ENCODE results near the gene NFKBIE. TPM values are rescaled to one million over a fixed set of nuclear protein-coding genes. Genes with fewer than 3 reads are reported as not detected.

The NFKBIE gene
- total RNA-seq, 1 experiment from 2014 or later = 7.4 TPM

- Histone ChIP-seq H3K27ac (ENCODE audit: low read length) (no peak overlapping the region), H2AFZ (ENCODE audit: low read length) (peak overlapping the region; percentile 46; the same call in 1 of the 2 replicates), H3K9me2 (replicated peaks; ENCODE audit: low read length) (no peaks in the 10 kb centered on the region), H3K4me2 (ENCODE audit: low read length) (peak overlapping the region; percentile 85), H3K36me3 (ENCODE audit: low read depth, low read length) (no peaks in the 10 kb centered on the region), H3K4me1 (ENCODE audit: insufficient read depth, low read length) (peaks cover 29% of the 10 kb centered on the region), H3K27me3 (ENCODE audit: low read length) (no peaks in the 10 kb centered on the region), H3K4me3 (ENCODE audit: low read length) (peak overlapping the region; percentile 70), H3F3A (ENCODE audit: low read length, unreplicated experiment) (peaks cover 4% of the 10 kb centered on the region), H4K20me1 (ENCODE audit: low read length) (peaks cover 5% of the 10 kb centered on the region; the same call in 1 of the 2 replicates), H3K9ac (ENCODE audit: low read length) (no peak overlapping the region), H3K9me3 (ENCODE audit: low read length) (no peaks in the 10 kb centered on the region), H3K79me2 (ENCODE audit: low read length) (peaks cover 13% of the 10 kb centered on the region)
- ChIA-PET CTCF (interaction anchor here (0.6 kb wide), 1 partner anchor 35 kb away, joined by 3 read pairs; no protein-coding TSS in a partner anchor), POLR2A (ENCODE audit: unreplicated experiment) (no interaction called here)
- BruUV-seq (replicated peaks) = TSS peak; percentile 72
- ATAC-seq (no peak), DNase-seq (no peak)
- intact Hi-C loops (cut with micrococcal nuclease) = no loop called here
- TF ChIP-seq, protein P1, sequence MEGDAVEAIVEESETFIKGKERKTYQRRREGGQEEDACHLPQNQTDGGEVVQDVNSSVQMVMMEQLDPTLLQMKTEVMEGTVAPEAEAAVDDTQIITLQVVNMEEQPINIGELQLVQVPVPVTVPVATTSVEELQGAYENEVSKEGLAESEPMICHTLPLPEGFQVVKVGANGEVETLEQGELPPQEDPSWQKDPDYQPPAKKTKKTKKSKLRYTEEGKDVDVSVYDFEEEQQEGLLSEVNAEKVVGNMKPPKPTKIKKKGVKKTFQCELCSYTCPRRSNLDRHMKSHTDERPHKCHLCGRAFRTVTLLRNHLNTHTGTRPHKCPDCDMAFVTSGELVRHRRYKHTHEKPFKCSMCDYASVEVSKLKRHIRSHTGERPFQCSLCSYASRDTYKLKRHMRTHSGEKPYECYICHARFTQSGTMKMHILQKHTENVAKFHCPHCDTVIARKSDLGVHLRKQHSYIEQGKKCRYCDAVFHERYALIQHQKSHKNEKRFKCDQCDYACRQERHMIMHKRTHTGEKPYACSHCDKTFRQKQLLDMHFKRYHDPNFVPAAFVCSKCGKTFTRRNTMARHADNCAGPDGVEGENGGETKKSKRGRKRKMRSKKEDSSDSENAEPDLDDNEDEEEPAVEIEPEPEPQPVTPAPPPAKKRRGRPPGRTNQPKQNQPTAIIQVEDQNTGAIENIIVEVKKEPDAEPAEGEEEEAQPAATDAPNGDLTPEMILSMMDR (conservative IDR thresholded peaks at IDR 0.05; ENCODE audit: low read depth, low read length) = no peak
- TF ChIP-seq EZH2phosphoT487 (IDR thresholded peaks at IDR 0.05; ENCODE audit: borderline replicate concordance, low read length) (no peak), EZH2 (IDR thresholded peaks at IDR 0.05; ENCODE audit: low read length, unreplicated experiment) (no peak)
These were observed 45.3 kb downstream of the NFKBIE start for GRCh38 chr6:44219815-44220784.

- TSS peak; percentile 60 for BruUV-seq (replicated peaks)
- Histone ChIP-seq H3K9ac (ENCODE audit: low read length) (peak overlapping the region; percentile 52; the same call in 1 of the 2 replicates), H3K4me1 (ENCODE audit: insufficient read depth, low read length) (peaks cover 21% of the 10 kb centered on the region), H3K27me3 (ENCODE audit: low read length) (no peaks in the 10 kb centered on the region), H4K20me1 (ENCODE audit: low read length) (no peaks in the 10 kb centered on the region), H3K9me3 (ENCODE audit: low read length) (no peaks in the 10 kb centered on the region), H2AFZ (ENCODE audit: low read length) (peak overlapping the region; percentile 98), H3K4me3 (ENCODE audit: low read length) (peak overlapping the region; percentile 70), H3K4me2 (ENCODE audit: low read length) (peak overlapping the region; percentile 85), H3K36me3 (ENCODE audit: low read depth, low read length) (no peaks in the 10 kb centered on the region), H3K79me2 (ENCODE audit: low read length) (peaks cover 5% of the 10 kb centered on the region), H3K9me2 (replicated peaks; ENCODE audit: low read length) (no peaks in the 10 kb centered on the region), H3K27ac (ENCODE audit: low read length) (no peak overlapping the region), H3F3A (ENCODE audit: low read length, unreplicated experiment) (peaks cover 4% of the 10 kb centered on the region)
- intact Hi-C loops (cut with micrococcal nuclease) = no loop called here
- peak; percentile 58 for ATAC-seq
- TF ChIP-seq EZH2 (IDR thresholded peaks at IDR 0.05; ENCODE audit: low read length, unreplicated experiment) (no peak), EZH2phosphoT487 (IDR thresholded peaks at IDR 0.05; ENCODE audit: borderline replicate concordance, low read length) (no peak)
- TF ChIP-seq, protein P1 (conservative IDR thresholded peaks at IDR 0.05; ENCODE audit: low read depth, low read length) = no peak
- DNase-seq = peak; percentile 72
- POLR2A ChIA-PET (ENCODE audit: unreplicated experiment) = no interaction called here
- CTCF ChIA-PET = no interaction called here
These were observed 46.1 kb downstream of the NFKBIE start for GRCh38 chr6:44219053-44219814.
